HG02840 (cell line): ENCODE measurements around the gene EPHA4.

Experiments used
- ATAC-seq: cut with Tn5 transposase; IDR thresholded peaks from one replicate; pipeline ENCODE4 v1.9.1; 2021; ENCODE audit warnings: mild to moderate bottlenecking, moderate library complexity, moderate number of reproducible peaks; ENCODE audit not compliant: unreplicated experiment, low FRiP score

The EPHA4 gene

GRCh38 chr2:221482666-221483455 is 89.2 kb downstream of the EPHA4 start:
- ATAC-seq = no peak

- ATAC-seq = no peak
Observed at GRCh38 chr2:221480821-221481220, 91.3 kb downstream of the EPHA4 start.

- ATAC-seq = no peak
Observed at GRCh38 chr2:221480163-221480562, 91.9 kb downstream of the EPHA4 start.

GRCh38 chr2:221478485-221478863 is 93.6 kb downstream of the EPHA4 start:
- ATAC-seq = no peak

- no peak for ATAC-seq
Observed at GRCh38 chr2:221477714-221478484, 94.2 kb downstream of the EPHA4 start.

GRCh38 chr2:221476195-221476594 is 95.9 kb downstream of the EPHA4 start:
- ATAC-seq = no peak

- ATAC-seq = no peak
Observed at GRCh38 chr2:221473451-221473850, 98.7 kb downstream of the EPHA4 start.

GRCh38 chr2:221468317-221468716 is 103.8 kb downstream of the EPHA4 start:
- ATAC-seq = no peak

- no peak for ATAC-seq
Observed at GRCh38 chr2:221467610-221468009, 104.5 kb downstream of the EPHA4 start.

GRCh38 chr2:221466744-221467143 is 105.4 kb downstream of the EPHA4 start:
- no peak for ATAC-seq

- no peak for ATAC-seq
Observed at GRCh38 chr2:221465776-221466175, 106.3 kb downstream of the EPHA4 start.

GRCh38 chr2:221464971-221465370 is 107.1 kb downstream of the EPHA4 start:
- no peak for ATAC-seq

GRCh38 chr2:221463241-221463896 is 108.7 kb downstream of the EPHA4 start:
- no peak for ATAC-seq

GRCh38 chr2:221461901-221462300 is 110.2 kb downstream of the EPHA4 start:
- ATAC-seq = no peak

GRCh38 chr2:221460136-221460535 is 112.0 kb downstream of the EPHA4 start:
- ATAC-seq = no peak

- ATAC-seq = no peak
Observed at GRCh38 chr2:221458578-221458977, 113.5 kb downstream of the EPHA4 start.

GRCh38 chr2:221455214-221455613 is 116.9 kb downstream of the EPHA4 start:
- no peak for ATAC-seq

- ATAC-seq = no peak
Observed at GRCh38 chr2:221454459-221455105, 117.5 kb downstream of the EPHA4 start.

- ATAC-seq = no peak
Observed at GRCh38 chr2:221451862-221452788, 120.0 kb downstream of the EPHA4 start.

- no peak for ATAC-seq
Observed at GRCh38 chr2:221450280-221450679, 121.8 kb downstream of the EPHA4 start.
